ACC112 (cell line): ENCODE measurements around the gene VEGFB.

Source experiments
- H2AFZ ChIP-seq: fragments of 200-600 bp; sonication (generic); one replicate; pipeline ENCODE4 v1.6.0; 2017; ENCODE audit warnings: antibody characterized with exemption, low read length; ENCODE audit not compliant: unreplicated experiment
- H3K27ac ChIP-seq: fragments of 200-600 bp; sonication (generic); 2 replicates; pipeline ENCODE4 v1.5.1; 2014; ENCODE audit warnings: low read depth, mild to moderate bottlenecking, antibody characterized with exemption, low read length, moderate library complexity
- H3K27me3 ChIP-seq: fragments of 200-600 bp; sonication (generic); 2 replicates; pipeline ENCODE4 v1.6.1; 2014; ENCODE audit warnings: mild to moderate bottlenecking, antibody characterized with exemption, low read length, moderate library complexity, mixed read lengths; ENCODE audit not compliant: insufficient read depth
- H3K36me3 ChIP-seq: fragments of 200-600 bp; sonication (generic); 2 replicates; pipeline ENCODE4 v1.6.1; 2016; ENCODE audit warnings: mild to moderate bottlenecking, antibody characterized with exemption, low read length, moderate library complexity, mixed read lengths; ENCODE audit not compliant: insufficient read depth
- H3K4me1 ChIP-seq: fragments of 200-600 bp; sonication (generic); one replicate; pipeline ENCODE4 v1.6.1; 2016; ENCODE audit warnings: low read length, mixed read lengths; ENCODE audit not compliant: insufficient read depth, unreplicated experiment, control insufficient read depth
- H3K4me3 ChIP-seq: fragments of 200-600 bp; sonication (generic); 2 replicates; pipeline ENCODE4 v1.5.1; 2014; ENCODE audit warnings: mild to moderate bottlenecking, low read depth, low read length
- H3K79me2 ChIP-seq: fragments of 200-600 bp; sonication (generic); one replicate; pipeline ENCODE4 v1.6.0; 2016; ENCODE audit warnings: low read length; ENCODE audit not compliant: control insufficient read depth, unreplicated experiment, insufficient read depth

VEGFB gene

GRCh38 chr11:64211181-64211872 lies 23.1 kb upstream of the VEGFB start:
- H3K79me2 ChIP-seq, result no peaks in the 10 kb centered on the region
- no peaks in the 10 kb centered on the region for H3K27me3 ChIP-seq
- H3K36me3 ChIP-seq, result no peaks in the 10 kb centered on the region
- H3K27ac ChIP-seq, result no peak overlapping the region
- no peak overlapping the region for H2AFZ ChIP-seq
- H3K4me3 ChIP-seq, result no peak overlapping the region
- H3K4me1 ChIP-seq, result peaks cover 14% of the 10 kb centered on the region

GRCh38 chr11:64216879-64217278 lies 17.5 kb upstream of the VEGFB start:
- no peak overlapping the region for H2AFZ ChIP-seq
- H3K4me3 ChIP-seq, result no peak overlapping the region
- no peaks in the 10 kb centered on the region for H3K4me1 ChIP-seq
- H3K27ac ChIP-seq, result no peak overlapping the region
- no peaks in the 10 kb centered on the region for H3K36me3 ChIP-seq
- no peaks in the 10 kb centered on the region for H3K79me2 ChIP-seq
- no peaks in the 10 kb centered on the region for H3K27me3 ChIP-seq

GRCh38 chr11:64218628-64219353 lies 15.6 kb upstream of the VEGFB start:
- Histone ChIP-seq H3K79me2 (no peaks in the 10 kb centered on the region), H3K36me3 (no peaks in the 10 kb centered on the region), H3K27ac (no peak overlapping the region), H2AFZ (no peak overlapping the region), H3K4me1 (peaks cover under 1% of the 10 kb centered on the region), H3K27me3 (no peaks in the 10 kb centered on the region), H3K4me3 (no peak overlapping the region)

- Histone ChIP-seq H3K36me3 (no peaks in the 10 kb centered on the region), H2AFZ (no peak overlapping the region), H3K4me1 (peaks cover 4% of the 10 kb centered on the region), H3K79me2 (no peaks in the 10 kb centered on the region), H3K27ac (no peak overlapping the region), H3K4me3 (no peak overlapping the region), H3K27me3 (no peaks in the 10 kb centered on the region)
These were observed 15.1 kb upstream of the VEGFB start for GRCh38 chr11:64219354-64219684.

- no peak overlapping the region for H3K27ac ChIP-seq
- peaks cover 4% of the 10 kb centered on the region for H3K4me1 ChIP-seq
- no peaks in the 10 kb centered on the region for H3K27me3 ChIP-seq
- no peaks in the 10 kb centered on the region for H3K79me2 ChIP-seq
- no peaks in the 10 kb centered on the region for H3K36me3 ChIP-seq
- no peak overlapping the region for H2AFZ ChIP-seq
- no peak overlapping the region for H3K4me3 ChIP-seq
These were observed 14.6 kb upstream of the VEGFB start for GRCh38 chr11:64219755-64220154.

- no peak overlapping the region for H3K4me3 ChIP-seq
- H3K4me1 ChIP-seq, result peaks cover 8% of the 10 kb centered on the region
- no peaks in the 10 kb centered on the region for H3K79me2 ChIP-seq
- no peaks in the 10 kb centered on the region for H3K27me3 ChIP-seq
- H2AFZ ChIP-seq, result no peak overlapping the region
- H3K27ac ChIP-seq, result no peak overlapping the region
- no peaks in the 10 kb centered on the region for H3K36me3 ChIP-seq
These were observed 14.1 kb upstream of the VEGFB start for GRCh38 chr11:64220271-64220670.

GRCh38 chr11:64220798-64221197 lies 13.6 kb upstream of the VEGFB start:
- H3K36me3 ChIP-seq, result no peaks in the 10 kb centered on the region
- no peaks in the 10 kb centered on the region for H3K79me2 ChIP-seq
- H3K27me3 ChIP-seq, result no peaks in the 10 kb centered on the region
- H3K4me3 ChIP-seq, result no peak overlapping the region
- peaks cover 12% of the 10 kb centered on the region for H3K4me1 ChIP-seq
- no peak overlapping the region for H2AFZ ChIP-seq
- H3K27ac ChIP-seq, result no peak overlapping the region

GRCh38 chr11:64222651-64223000 lies 11.8 kb upstream of the VEGFB start:
- Histone ChIP-seq H3K36me3 (no peaks in the 10 kb centered on the region), H3K27ac (no peak overlapping the region), H2AFZ (no peak overlapping the region), H3K27me3 (no peaks in the 10 kb centered on the region), H3K79me2 (peaks cover 13% of the 10 kb centered on the region), H3K4me1 (peaks cover 15% of the 10 kb centered on the region), H3K4me3 (no peak overlapping the region)

- Histone ChIP-seq H2AFZ (no peak overlapping the region), H3K79me2 (peaks cover 13% of the 10 kb centered on the region), H3K4me3 (no peak overlapping the region), H3K4me1 (peaks cover 15% of the 10 kb centered on the region), H3K27me3 (no peaks in the 10 kb centered on the region), H3K27ac (no peak overlapping the region), H3K36me3 (no peaks in the 10 kb centered on the region)
These were observed 11.3 kb upstream of the VEGFB start for GRCh38 chr11:64223001-64223651.

- H3K36me3 ChIP-seq, result no peaks in the 10 kb centered on the region
- peaks cover 13% of the 10 kb centered on the region for H3K79me2 ChIP-seq
- H3K4me1 ChIP-seq, result peaks cover 15% of the 10 kb centered on the region
- H3K27ac ChIP-seq, result no peak overlapping the region
- no peak overlapping the region for H2AFZ ChIP-seq
- no peaks in the 10 kb centered on the region for H3K27me3 ChIP-seq
- no peak overlapping the region for H3K4me3 ChIP-seq
These were observed 10.1 kb upstream of the VEGFB start for GRCh38 chr11:64224151-64224890.
